Astrocyte (in vitro differentiated cells and primary cell): ENCODE measurements around the gene C1orf141. TPM values are rescaled to one million over a fixed set of nuclear protein-coding genes. Genes with fewer than 3 reads are reported as not detected.

Experiments
- DNase-seq: peaks from one replicate; pipeline ENCODE4 v3.0.0-alpha.2; 2010; ENCODE audit warnings: low read depth
- FAIRE-seq: peaks from 2 replicates; lab custom pipeline; 2011; peaks lifted over from hg19 to GRCh38; lab: Jason Lieb, UNC
- H2AFZ ChIP-seq: 2 replicates; pipeline ENCODE4 v1.6.0; 2012; ENCODE audit warnings: low read depth, low read length, inconsistent platforms
- H3K27ac ChIP-seq: 2 replicates; pipeline ENCODE4 v1.5.1; 2011; ENCODE audit warnings: low read depth, low read length, inconsistent platforms
- H3K27me3 ChIP-seq: 2 replicates; pipeline ENCODE4 v1.6.0; 2011; ENCODE audit warnings: low read length, inconsistent platforms; ENCODE audit not compliant: insufficient read depth
- H3K36me3 ChIP-seq: 2 replicates; pipeline ENCODE4 v1.5.1; 2011; ENCODE audit warnings: low read length, inconsistent platforms; ENCODE audit not compliant: insufficient read depth
- H3K4me1 ChIP-seq: 2 replicates; pipeline ENCODE4 v1.5.1; 2011; ENCODE audit warnings: low read length, inconsistent platforms; ENCODE audit not compliant: insufficient read depth
- H3K4me2 ChIP-seq: 2 replicates; pipeline ENCODE4 v1.6.0; 2012; ENCODE audit warnings: low read length, inconsistent platforms
- H3K4me3 ChIP-seq: 2 replicates; pipeline ENCODE4 v1.5.1; 2011; ENCODE audit warnings: low read depth, mild to moderate bottlenecking, low read length, inconsistent platforms; ENCODE audit not compliant: insufficient read depth
- H3K79me2 ChIP-seq: 2 replicates; pipeline ENCODE4 v1.6.0; 2012; ENCODE audit warnings: mild to moderate bottlenecking, low read length, inconsistent platforms; ENCODE audit not compliant: insufficient read depth
- H3K9ac ChIP-seq: 2 replicates; pipeline ENCODE4 v1.6.0; 2012; ENCODE audit warnings: mild to moderate bottlenecking, low read length, inconsistent platforms
- H3K9me3 ChIP-seq: 2 replicates; pipeline ENCODE4 v1.5.1; 2012; ENCODE audit warnings: low read depth, mild to moderate bottlenecking, low read length, inconsistent platforms; ENCODE audit not compliant: insufficient read depth
- H4K20me1 ChIP-seq: 2 replicates; pipeline ENCODE4 v1.6.0; 2012; ENCODE audit warnings: low read length, inconsistent platforms; ENCODE audit not compliant: insufficient read depth
- H3K27ac Mint-ChIP-seq: one replicate; pipeline ENCODE4 v1.8.0; 2021; ENCODE audit warnings: mild to moderate bottlenecking, mixed read lengths; ENCODE audit not compliant: unreplicated experiment
- H3K27me3 Mint-ChIP-seq: one replicate; pipeline ENCODE4 v1.8.0; 2021; ENCODE audit warnings: low read depth, mixed read lengths; ENCODE audit not compliant: unreplicated experiment
- H3K36me3 Mint-ChIP-seq: one replicate; pipeline ENCODE4 v1.8.0; 2021; ENCODE audit warnings: low read depth, mixed read lengths; ENCODE audit not compliant: unreplicated experiment
- H3K4me1 Mint-ChIP-seq: one replicate; pipeline ENCODE4 v1.8.0; 2021; ENCODE audit warnings: low read depth, mixed read lengths; ENCODE audit not compliant: unreplicated experiment
- H3K4me3 Mint-ChIP-seq: one replicate; pipeline ENCODE4 v1.8.0; 2021; ENCODE audit warnings: mild to moderate bottlenecking, moderate library complexity, mixed read lengths; ENCODE audit not compliant: unreplicated experiment
- H3K9me3 Mint-ChIP-seq: one replicate; pipeline ENCODE4 v1.8.0; 2021; ENCODE audit warnings: mild to moderate bottlenecking, mixed read lengths; ENCODE audit not compliant: unreplicated experiment
- EZH2 ChIP-seq: IDR thresholded peaks from 2 replicates; pipeline ENCODE4 v1.6.1; 2012; ENCODE audit warnings: mild to moderate bottlenecking, low read length, inconsistent platforms; ENCODE audit not compliant: insufficient read depth
- total RNA-seq: library from RNA; stranded (reverse); gene quantifications from 2 replicates; pipeline ENCODE4 v1.2.1, GENCODE V29; 2021
- TF ChIP-seq, protein P1 (sequence below): IDR thresholded peaks from 2 replicates; pipeline ENCODE4 v1.5.1; 2011; ENCODE audit warnings: low read depth, mild to moderate bottlenecking, inconsistent platforms, low read length, moderate library complexity; ENCODE audit not compliant: insufficient read depth

C1orf141 gene
- total RNA-seq, 1 donor from 2014 or later: not detected

- H3K9me3 ChIP-seq: no peaks in the 10 kb centered on the region
- H3K27me3 Mint-ChIP-seq: no peaks in the 10 kb centered on the region
- H2AFZ ChIP-seq: no peak overlapping the region
- H3K27me3 ChIP-seq: no peaks in the 10 kb centered on the region
- H3K4me2 ChIP-seq: no peak overlapping the region
- H3K4me3 ChIP-seq: no peak overlapping the region
- H3K9me3 Mint-ChIP-seq: no peaks in the 10 kb centered on the region
- TF ChIP-seq, protein P1, sequence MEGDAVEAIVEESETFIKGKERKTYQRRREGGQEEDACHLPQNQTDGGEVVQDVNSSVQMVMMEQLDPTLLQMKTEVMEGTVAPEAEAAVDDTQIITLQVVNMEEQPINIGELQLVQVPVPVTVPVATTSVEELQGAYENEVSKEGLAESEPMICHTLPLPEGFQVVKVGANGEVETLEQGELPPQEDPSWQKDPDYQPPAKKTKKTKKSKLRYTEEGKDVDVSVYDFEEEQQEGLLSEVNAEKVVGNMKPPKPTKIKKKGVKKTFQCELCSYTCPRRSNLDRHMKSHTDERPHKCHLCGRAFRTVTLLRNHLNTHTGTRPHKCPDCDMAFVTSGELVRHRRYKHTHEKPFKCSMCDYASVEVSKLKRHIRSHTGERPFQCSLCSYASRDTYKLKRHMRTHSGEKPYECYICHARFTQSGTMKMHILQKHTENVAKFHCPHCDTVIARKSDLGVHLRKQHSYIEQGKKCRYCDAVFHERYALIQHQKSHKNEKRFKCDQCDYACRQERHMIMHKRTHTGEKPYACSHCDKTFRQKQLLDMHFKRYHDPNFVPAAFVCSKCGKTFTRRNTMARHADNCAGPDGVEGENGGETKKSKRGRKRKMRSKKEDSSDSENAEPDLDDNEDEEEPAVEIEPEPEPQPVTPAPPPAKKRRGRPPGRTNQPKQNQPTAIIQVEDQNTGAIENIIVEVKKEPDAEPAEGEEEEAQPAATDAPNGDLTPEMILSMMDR: no peak
- no peak for TF ChIP-seq EZH2
- H3K4me1 Mint-ChIP-seq: peaks cover 34% of the 10 kb centered on the region
- no peaks in the 10 kb centered on the region for H3K36me3 ChIP-seq
- no peak overlapping the region for H3K27ac ChIP-seq
- H4K20me1 ChIP-seq: no peaks in the 10 kb centered on the region
- DNase-seq (peak; percentile 19), FAIRE-seq (no peak)
- peak overlapping the region; percentile 2 for H3K27ac Mint-ChIP-seq
- H3K79me2 ChIP-seq: no peaks in the 10 kb centered on the region
- no peak overlapping the region for H3K4me3 Mint-ChIP-seq
- H3K9ac ChIP-seq: no peak overlapping the region
- H3K36me3 Mint-ChIP-seq: no peaks in the 10 kb centered on the region
- peaks cover 18% of the 10 kb centered on the region for H3K4me1 ChIP-seq
Observed at GRCh38 chr1:67059346-67059745, 75.4 kb downstream of the C1orf141 start.

GRCh38 chr1:67058761-67059160 lies 76.0 kb downstream of the C1orf141 start:
- no peaks in the 10 kb centered on the region for H3K36me3 ChIP-seq
- H3K27ac ChIP-seq: no peak overlapping the region
- H3K9me3 ChIP-seq: no peaks in the 10 kb centered on the region
- H3K79me2 ChIP-seq: no peaks in the 10 kb centered on the region
- H3K4me3 ChIP-seq: no peak overlapping the region
- H3K4me1 Mint-ChIP-seq: peaks cover 34% of the 10 kb centered on the region
- TF ChIP-seq, protein P1: no peak
- no peak for TF ChIP-seq EZH2
- H3K9ac ChIP-seq: no peak overlapping the region
- H4K20me1 ChIP-seq: no peaks in the 10 kb centered on the region
- no peaks in the 10 kb centered on the region for H3K27me3 Mint-ChIP-seq
- FAIRE-seq (peak; percentile 88), DNase-seq (peak; percentile 48)
- H2AFZ ChIP-seq: no peak overlapping the region
- H3K27ac Mint-ChIP-seq: no peak overlapping the region
- peaks cover 18% of the 10 kb centered on the region for H3K4me1 ChIP-seq
- no peak overlapping the region for H3K4me3 Mint-ChIP-seq
- no peaks in the 10 kb centered on the region for H3K36me3 Mint-ChIP-seq
- no peaks in the 10 kb centered on the region for H3K9me3 Mint-ChIP-seq
- no peak overlapping the region for H3K4me2 ChIP-seq
- H3K27me3 ChIP-seq: no peaks in the 10 kb centered on the region

DNA sequence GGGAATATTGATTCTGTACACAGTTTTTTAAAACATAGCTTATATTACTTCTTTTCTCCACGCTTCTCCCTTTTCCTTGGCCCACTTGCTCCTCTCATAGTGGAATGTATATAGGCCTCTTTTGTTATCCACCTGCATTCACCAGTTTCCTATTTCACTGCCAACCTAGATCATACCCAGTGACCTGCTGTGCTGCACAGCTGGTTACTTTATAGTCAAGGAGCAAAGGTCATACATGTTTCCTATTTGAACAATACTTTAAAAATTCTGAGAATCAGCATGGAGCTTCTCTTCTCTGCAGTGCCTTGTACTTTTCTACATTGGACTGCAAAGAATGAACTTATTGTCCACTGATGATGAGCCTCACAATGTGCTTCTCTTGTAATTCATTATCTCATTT lies 76.5 kb downstream of the C1orf141 start:
- no peak overlapping the region for H3K4me3 Mint-ChIP-seq
- Histone ChIP-seq H3K36me3 (no peaks in the 10 kb centered on the region), H3K27ac (no peak overlapping the region), H3K9me3 (no peaks in the 10 kb centered on the region), H2AFZ (no peak overlapping the region), H3K4me3 (no peak overlapping the region), H3K27me3 (no peaks in the 10 kb centered on the region), H3K79me2 (peaks cover 2% of the 10 kb centered on the region), H3K4me1 (peaks cover 18% of the 10 kb centered on the region), H3K4me2 (no peak overlapping the region), H3K9ac (no peak overlapping the region), H4K20me1 (no peaks in the 10 kb centered on the region)
- FAIRE-seq (no peak), DNase-seq (no peak)
- peaks cover 34% of the 10 kb centered on the region for H3K4me1 Mint-ChIP-seq
- TF ChIP-seq EZH2: no peak
- H3K27ac Mint-ChIP-seq: no peak overlapping the region
- no peaks in the 10 kb centered on the region for H3K9me3 Mint-ChIP-seq
- no peaks in the 10 kb centered on the region for H3K36me3 Mint-ChIP-seq
- no peaks in the 10 kb centered on the region for H3K27me3 Mint-ChIP-seq
